Heart left ventricle (tissue), 16 donors: ENCODE results near the gene EP400. TPM values are rescaled to one million over a fixed set of nuclear protein-coding genes. Genes with fewer than 3 reads are reported as not detected.

Source experiments
- ATAC-seq, 4 donors: fragments of 200-7000 bp; cut with Tn5 transposase; one replicate each; pipeline ENCODE4 v1.9.1; 2020 to 2022; ENCODE audit warnings: moderate library complexity in 4 of 4, mild to moderate bottlenecking in 3 of 4, moderate number of reproducible peaks in 1 of 4
- DNase-seq, 5 donors: peaks; one replicate each; pipeline ENCODE4 v3.0.0-alpha.2; 2020
- H3K27ac ChIP-seq, 12 donors: fragments of 200-600 bp; sonication (generic) in 4 of 12; one replicate each; pipeline versions ENCODE4 v1.5.0 to v1.8.0; 2016 to 2022; ENCODE audit warnings: mild to moderate bottlenecking in 2 of 12
- H3K27me3 ChIP-seq, 9 donors: fragments of 200-600 bp; sonication (generic) in 2 of 9; one replicate each; pipeline versions ENCODE4 v1.5.1 to v1.8.0; 2016 to 2022; ENCODE audit warnings: mild to moderate bottlenecking in 3 of 9
- H3K36me3 ChIP-seq, 9 donors: fragments of 200-600 bp; sonication (generic) in 2 of 9; one replicate each; pipeline versions ENCODE4 v1.5.0 to v1.8.0; 2018 to 2022; ENCODE audit warnings: mild to moderate bottlenecking in 2 of 9
- H3K4me1 ChIP-seq, 12 donors: fragments of 200-600 bp; sonication (generic) in 4 of 12; one replicate each; pipeline versions ENCODE4 v1.5.0 to v1.8.0; 2016 to 2022; ENCODE audit warnings: mild to moderate bottlenecking in 3 of 12
- H3K4me3 ChIP-seq, 12 donors: fragments of 200-600 bp; sonication (generic) in 4 of 12; one replicate each; pipeline versions ENCODE4 v1.5.0 to v1.8.0; 2017 to 2022; ENCODE audit warnings: mild to moderate bottlenecking in 9 of 12, moderate library complexity in 4 of 12
- H3K9me3 ChIP-seq, 12 donors: fragments of 200-600 bp; sonication (generic) in 4 of 12; one replicate each; pipeline versions ENCODE4 v1.5.0 to v1.8.0; 2016 to 2022; ENCODE audit warnings: mild to moderate bottlenecking in 1 of 12
- POLR2A ChIP-seq, 2 donors: fragments of 450-650 bp; IDR thresholded peaks; one replicate each; pipeline ENCODE4 v1.6.1; 2017; ENCODE audit warnings: antibody characterized with exemption in 2 of 2, mild to moderate bottlenecking in 2 of 2, moderate library complexity in 2 of 2
- WGBS, 4 donors: extraction: QIAGEN DNeasy Blood & Tissue Kit in 2 of 4; methylation state at CpG; one replicate each; pipeline versions ENCODE4 v1.1.5 to v1.1.7; 2013 to 2018; 5-methylcytosine and 5-hydroxymethylcytosine counted together
- intact Hi-C, 10 donors: fragments of 100-400 bp; cut with DNase I; formaldehyde crosslinking; loops; one replicate each; pipeline versions ENCODE4 v1.11.1 to v1.14.2; 2022
- polyA plus RNA-seq, 2 donors: library from polyadenylated mRNA; stranded (reverse); fragments of 200-250 nt; gene quantifications; one replicate each; pipeline ENCODE4 v1.2.3, GENCODE V29; 2013
- total RNA-seq, 9 donors: library from RNA; depleted of rRNA in 2 of 9; stranded (reverse); fragments of >200 nt in 2 of 9; fragmentation: NEBNext Ultra II Directional in 3 of 9; extraction: Animal tissue kit (Norgen Biotek cat#: 25700) in 3 of 9; gene quantifications; one replicate each; pipeline versions ENCODE4 v1.1.0 to v1.2.4, GENCODE V29; 2016 to 2023
- TF ChIP-seq, protein P1 (sequence below), 12 donors: fragments of 200-600 bp; sonication (generic) in 4 of 12; IDR thresholded peaks; one replicate each; pipeline versions ENCODE4 v1.5.0 to v1.8.0; 2018 to 2022; ENCODE audit warnings: antibody characterized with exemption in 12 of 12, mild to moderate bottlenecking in 5 of 12
- donor health status: ischemic (EF 13 %, LVEDD 7.1; RV severe dilation, severe dysfunction).
- donor health status: healthy with polysubstance abuse.
- donor health status: DM: no; HTN: yes; CAD: no.
- donor health status: DM: no; HTN: no; CAD: no.
- donor health status: ischemic (EF 25% LVEDD 6.9; RV normal size, moderate dysfunction).
- donor health status: ischemic (EF 25% LVEDD 5.7; RV mildly dilated, moderate dysfunction).
- donor health status: healthy.
- donor health status: DM: yes; HTN: yes; CAD: no.
- donor health status: ischemic (EF 35%, LVEDD 5.7; RV mildly dilated, moderate dysfunction).
- donor health status: nonischemic (EF 11% LVEDD 7.7; RV severe dilation, severe dysfunction).
- donor health status: DM: yes; HTN: yes; CAD: no.
- donor health status: PGD.
- donor health status: ischemic (EF 29% LVEDD 5.4; RV normal size, mild dysfunction).
- donor health status: nonischemic (EF 23%, LVEDD 6.1; RV moderate dilation, normal function).

Gene EP400
- total and polyA plus RNA-seq, 11 donors, result 9.8 to 27.8 (median 13.5) TPM

DNA sequence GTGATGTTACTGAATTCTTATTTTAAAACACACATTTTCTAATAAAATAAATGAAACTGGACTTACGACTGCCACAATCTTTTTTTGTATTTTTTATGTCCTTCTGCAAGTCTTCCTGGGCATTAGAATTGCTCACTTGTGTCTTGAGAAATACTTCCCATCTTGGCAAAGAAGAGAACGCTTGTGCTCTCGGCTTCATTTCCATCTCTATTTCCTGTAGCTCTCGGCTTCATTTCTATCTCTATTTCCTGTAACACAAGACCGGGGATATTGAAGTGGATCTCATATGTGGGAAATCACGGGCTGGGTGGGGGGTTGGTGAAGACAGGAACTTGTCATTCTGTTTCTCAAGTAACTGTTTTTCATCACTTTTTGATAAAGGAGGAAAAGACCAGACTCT lies 77.9 kb downstream of the EP400 start:
- no peak for ATAC-seq
- DNase-seq, result no peak
- Histone ChIP-seq H3K27me3 (no peaks in the 10 kb centered on the region), H3K36me3 (peaks cover 0 to 100% (median 87%) of the 10 kb centered on the region in 9 donors), H3K9me3 (no peaks in the 10 kb centered on the region), H3K27ac (no peak overlapping the region), H3K4me1 (peaks cover 0 to 22% (median 0%) of the 10 kb centered on the region in 12 donors), H3K4me3 (no peak overlapping the region)
- 59 to 73% (median 66%) methylated on average over 6 of the region's 6 CpGs for WGBS, 4 donors
- intact Hi-C loops, result no loop called here
- TF ChIP-seq, protein P1, sequence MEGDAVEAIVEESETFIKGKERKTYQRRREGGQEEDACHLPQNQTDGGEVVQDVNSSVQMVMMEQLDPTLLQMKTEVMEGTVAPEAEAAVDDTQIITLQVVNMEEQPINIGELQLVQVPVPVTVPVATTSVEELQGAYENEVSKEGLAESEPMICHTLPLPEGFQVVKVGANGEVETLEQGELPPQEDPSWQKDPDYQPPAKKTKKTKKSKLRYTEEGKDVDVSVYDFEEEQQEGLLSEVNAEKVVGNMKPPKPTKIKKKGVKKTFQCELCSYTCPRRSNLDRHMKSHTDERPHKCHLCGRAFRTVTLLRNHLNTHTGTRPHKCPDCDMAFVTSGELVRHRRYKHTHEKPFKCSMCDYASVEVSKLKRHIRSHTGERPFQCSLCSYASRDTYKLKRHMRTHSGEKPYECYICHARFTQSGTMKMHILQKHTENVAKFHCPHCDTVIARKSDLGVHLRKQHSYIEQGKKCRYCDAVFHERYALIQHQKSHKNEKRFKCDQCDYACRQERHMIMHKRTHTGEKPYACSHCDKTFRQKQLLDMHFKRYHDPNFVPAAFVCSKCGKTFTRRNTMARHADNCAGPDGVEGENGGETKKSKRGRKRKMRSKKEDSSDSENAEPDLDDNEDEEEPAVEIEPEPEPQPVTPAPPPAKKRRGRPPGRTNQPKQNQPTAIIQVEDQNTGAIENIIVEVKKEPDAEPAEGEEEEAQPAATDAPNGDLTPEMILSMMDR (IDR thresholded peaks at IDR 0.05), result no peak
- no peak for TF ChIP-seq POLR2A (IDR thresholded peaks at IDR 0.05)

DNA sequence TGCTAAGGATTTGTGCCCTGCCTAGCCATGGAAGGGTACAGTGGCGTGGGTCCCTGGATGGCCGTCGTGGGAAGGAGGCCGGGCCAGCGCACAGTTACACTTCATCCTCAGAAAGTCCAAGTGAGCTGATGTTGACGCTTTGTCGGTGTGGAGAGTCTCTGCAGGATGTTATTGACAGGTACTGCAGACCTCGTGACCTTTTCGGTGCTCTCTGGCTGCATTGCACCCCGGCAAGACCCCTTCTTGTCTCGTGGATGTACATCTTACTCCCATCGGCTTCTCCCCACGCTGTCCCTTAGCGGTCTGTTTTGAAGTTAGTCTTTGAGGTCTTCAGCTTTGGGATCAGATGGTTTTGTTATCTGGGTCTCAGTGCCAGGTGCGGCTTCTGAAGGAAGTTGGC lies 78.4 kb downstream of the EP400 start:
- H3K4me3 ChIP-seq, result no peak overlapping the region

DNA sequence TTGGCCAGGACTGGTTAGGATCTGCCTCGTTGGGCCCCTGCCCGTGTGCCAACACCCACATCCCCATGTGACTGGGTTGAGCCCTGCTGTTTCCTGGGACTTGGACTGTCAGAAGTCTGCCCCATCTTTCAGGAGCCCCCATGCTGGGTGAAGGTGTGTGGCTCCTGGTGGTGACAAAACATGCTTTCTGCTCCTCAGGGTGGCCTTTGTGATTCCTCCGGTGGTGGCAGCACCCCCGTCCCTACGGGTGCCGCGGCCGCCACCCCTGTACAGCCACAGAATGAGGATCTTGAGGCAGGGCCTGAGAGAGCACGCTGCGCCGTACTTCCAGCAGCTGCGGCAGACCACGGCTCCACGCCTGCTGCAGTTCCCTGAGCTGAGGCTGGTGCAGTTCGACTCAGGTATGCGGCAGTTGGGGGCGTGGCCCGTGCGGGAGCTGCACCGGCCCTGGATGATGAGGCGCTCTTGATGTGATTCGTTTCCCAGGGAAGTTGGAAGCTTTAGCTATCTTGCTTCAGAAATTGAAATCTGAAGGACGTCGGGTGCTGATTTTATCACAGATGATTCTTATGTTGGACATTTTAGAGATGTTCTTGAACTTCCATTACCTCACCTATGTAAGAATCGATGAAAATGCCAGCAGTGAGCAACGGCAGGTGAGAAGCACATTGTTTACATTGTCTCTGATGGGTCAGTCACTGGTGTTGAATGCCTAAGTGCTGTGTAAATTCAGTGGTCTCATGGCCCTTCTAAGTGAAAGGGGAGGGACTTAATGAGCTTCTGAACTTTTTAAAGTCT lies 80.0 kb downstream of the EP400 start:
- no peak for ATAC-seq

More for the DNA sequence above, 78.4 kb downstream of the EP400 start:
- Histone ChIP-seq H3K27me3 (no peaks in the 10 kb centered on the region), H3K4me1 (peaks cover 0 to 22% (median 0%) of the 10 kb centered on the region in 12 donors), H3K27ac (no peak overlapping the region), H3K9me3 (no peaks in the 10 kb centered on the region), H3K36me3 (peaks cover 0 to 100% (median 91%) of the 10 kb centered on the region in 9 donors)
- DNase-seq (peak in 1 of 5 donors; percentile 24), ATAC-seq (no peak)
- intact Hi-C loops, result no loop called here
- 91 to 94% (median 93%) methylated on average over 15 of the region's 15 CpGs for WGBS, 4 donors
- TF ChIP-seq, protein P1 (IDR thresholded peaks at IDR 0.05), result no peak
- TF ChIP-seq POLR2A (IDR thresholded peaks at IDR 0.05), result no peak

More for the DNA sequence above, 80.0 kb downstream of the EP400 start:
- TF ChIP-seq POLR2A (IDR thresholded peaks at IDR 0.05), result no peak
- TF ChIP-seq, protein P1 (IDR thresholded peaks at IDR 0.05), result no peak
- Histone ChIP-seq H3K9me3 (no peaks in the 10 kb centered on the region), H3K4me1 (peaks cover 0 to 19% (median 0%) of the 10 kb centered on the region in 12 donors), H3K27ac (peak overlapping the region in 7 of 12 donors; percentile 36 to 83 (median 72)), H3K4me3 (no peak overlapping the region), H3K27me3 (no peaks in the 10 kb centered on the region), H3K36me3 (peaks cover 0 to 100% (median 95%) of the 10 kb centered on the region in 9 donors)
- peak in 1 of 5 donors; percentile 44 for DNase-seq
- intact Hi-C loops, result no loop called here
- WGBS, 4 donors, result 89 to 94% (median 90%) methylated on average over 21 to 26 of the region's 26 CpGs
